HG03342 (cell line): ENCODE measurements around the gene FZD7.

ENCODE experiments used
- ATAC-seq: cut with Tn5 transposase; IDR thresholded peaks from one replicate; pipeline ENCODE4 v1.9.1; 2021; ENCODE audit warnings: mild to moderate bottlenecking, moderate library complexity; ENCODE audit not compliant: unreplicated experiment

Gene FZD7

DNA sequence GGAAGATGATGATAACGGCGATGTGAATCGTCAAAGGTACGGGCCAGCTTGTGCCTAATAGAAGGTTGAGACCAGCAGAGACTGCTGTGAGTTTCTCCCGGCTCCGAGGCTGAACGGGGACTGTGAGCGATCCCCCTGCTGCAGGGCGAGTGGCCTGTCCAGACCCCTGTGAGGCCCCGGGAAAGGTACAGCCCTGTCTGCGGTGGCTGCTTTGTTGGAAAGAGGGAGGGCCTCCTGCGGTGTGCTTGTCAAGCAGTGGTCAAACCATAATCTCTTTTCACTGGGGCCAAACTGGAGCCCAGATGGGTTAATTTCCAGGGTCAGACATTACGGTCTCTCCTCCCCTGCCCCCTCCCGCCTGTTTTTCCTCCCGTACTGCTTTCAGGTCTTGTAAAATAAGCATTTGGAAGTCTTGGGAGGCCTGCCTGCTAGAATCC is 3.0 kb downstream of the FZD7 start:
- ATAC-seq, result no peak

DNA sequence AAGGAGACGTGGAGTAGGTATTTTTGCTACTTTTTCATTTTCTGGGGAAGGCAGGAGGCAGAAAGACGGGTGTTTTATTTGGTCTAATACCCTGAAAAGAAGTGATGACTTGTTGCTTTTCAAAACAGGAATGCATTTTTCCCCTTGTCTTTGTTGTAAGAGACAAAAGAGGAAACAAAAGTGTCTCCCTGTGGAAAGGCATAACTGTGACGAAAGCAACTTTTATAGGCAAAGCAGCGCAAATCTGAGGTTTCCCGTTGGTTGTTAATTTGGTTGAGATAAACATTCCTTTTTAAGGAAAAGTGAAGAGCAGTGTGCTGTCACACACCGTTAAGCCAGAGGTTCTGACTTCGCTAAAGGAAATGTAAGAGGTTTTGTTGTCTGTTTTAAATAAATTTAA is 3.4 kb downstream of the FZD7 start:
- no peak for ATAC-seq

DNA sequence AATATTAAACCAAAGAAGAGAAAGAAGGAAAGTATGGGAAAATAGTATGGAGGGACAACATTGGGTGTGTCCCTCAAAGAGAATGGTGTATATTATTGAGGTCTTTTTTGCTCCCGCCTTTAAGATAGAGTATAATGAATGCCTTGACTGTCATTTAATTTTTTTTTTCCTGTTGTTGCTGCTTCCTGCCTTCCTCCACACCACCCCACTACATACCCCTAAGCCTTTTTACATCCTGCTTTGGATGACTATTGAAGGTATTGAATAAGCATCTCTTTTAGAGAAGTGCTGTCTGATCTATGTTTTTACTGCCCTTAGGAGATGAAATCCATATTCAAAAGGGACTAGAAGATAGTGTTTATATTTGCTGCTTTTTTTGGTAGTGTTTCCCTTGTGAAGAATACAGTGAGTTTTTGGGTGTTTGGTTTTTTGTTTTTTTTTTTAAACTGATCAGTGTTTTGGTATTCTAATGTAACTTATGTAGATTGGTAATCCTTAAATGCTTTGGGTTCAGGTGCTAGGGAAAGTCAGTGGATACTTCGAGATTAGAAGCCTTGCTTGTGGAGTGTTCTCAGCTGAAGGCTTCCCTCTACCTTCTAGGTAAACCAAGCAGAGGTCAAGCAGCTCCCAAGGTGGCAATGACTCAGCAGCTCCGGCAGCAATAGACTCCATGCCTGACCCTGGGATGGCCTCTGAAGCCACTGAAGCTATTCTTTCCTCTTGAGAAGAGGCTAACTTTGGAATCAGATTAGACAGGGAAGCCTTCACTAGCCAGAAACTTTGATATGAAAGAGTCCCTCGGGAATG is 5.0 kb downstream of the FZD7 start:
- ATAC-seq, result no peak

DNA sequence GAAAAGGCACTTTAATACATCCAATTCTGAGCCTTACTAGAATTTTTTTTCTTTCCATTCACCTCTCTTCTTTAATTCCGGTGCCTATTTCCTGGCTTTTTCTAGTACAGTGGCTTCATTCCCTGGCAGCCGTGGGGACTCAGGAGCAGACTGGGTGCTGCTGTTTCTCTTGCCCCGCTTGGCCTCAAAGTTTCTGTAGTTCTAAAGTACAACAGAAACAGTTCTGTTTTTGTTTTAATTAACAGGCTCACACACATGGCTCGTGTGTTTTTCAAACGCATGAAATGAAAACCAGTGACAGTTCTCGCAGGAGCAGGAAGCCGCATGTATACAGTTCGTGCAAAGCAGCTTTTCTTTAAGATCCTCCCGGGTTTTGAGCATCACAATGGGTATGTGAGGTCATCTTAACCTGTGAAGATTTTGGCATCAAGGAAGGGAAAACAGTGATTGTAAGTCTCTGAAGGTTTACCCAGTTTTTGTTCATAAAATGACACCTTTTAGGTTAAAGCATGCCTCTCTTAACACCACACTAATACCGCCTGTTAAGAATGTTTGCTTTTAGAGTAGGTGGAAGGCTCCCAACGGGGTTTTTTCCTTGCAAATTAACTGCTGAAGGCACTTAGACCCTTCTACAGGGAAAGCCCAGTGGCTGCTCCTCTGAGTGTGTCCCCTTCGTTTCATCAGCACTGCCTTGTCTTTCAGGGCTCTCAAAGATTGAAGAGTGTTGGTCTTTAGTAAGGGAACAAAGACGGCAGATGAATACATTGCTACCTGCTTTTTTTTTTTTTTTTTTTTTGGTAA is 5.8 kb downstream of the FZD7 start:
- no peak for ATAC-seq

DNA sequence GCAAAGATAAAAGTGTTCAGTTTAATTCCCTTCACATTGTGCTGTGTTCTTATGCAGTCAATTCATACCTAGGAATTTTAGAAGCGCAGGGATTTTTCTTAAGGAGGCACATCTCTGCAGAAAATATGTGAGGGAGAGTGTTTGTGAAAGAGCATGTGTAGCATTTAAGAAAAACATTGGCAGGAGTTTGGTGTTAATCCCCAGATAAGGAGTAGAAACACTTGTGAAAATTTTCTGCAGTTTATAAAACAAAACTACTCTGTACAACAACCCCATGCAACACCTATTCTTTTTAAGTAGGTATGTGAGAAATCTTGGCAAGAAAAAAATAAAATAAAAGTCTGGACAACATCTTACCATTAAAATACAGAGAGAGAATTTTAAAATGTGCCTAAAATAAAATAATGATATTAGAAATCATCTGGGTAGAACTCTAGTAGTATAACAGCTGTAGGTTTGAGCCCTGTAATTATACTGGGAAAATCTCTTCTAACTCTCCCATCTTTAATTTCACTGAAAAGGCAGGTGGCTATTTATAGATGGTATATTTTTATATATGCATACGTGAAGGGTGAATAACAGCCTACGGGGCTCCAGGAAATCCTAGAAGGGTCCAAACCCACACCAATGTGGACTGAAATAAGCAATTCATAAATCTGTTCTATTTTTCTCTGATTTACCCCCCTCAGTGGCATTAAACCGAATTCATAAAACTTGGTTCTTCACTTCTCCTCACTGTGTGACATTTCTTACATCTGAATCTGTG is 6.6 kb downstream of the FZD7 start:
- ATAC-seq, result no peak

DNA sequence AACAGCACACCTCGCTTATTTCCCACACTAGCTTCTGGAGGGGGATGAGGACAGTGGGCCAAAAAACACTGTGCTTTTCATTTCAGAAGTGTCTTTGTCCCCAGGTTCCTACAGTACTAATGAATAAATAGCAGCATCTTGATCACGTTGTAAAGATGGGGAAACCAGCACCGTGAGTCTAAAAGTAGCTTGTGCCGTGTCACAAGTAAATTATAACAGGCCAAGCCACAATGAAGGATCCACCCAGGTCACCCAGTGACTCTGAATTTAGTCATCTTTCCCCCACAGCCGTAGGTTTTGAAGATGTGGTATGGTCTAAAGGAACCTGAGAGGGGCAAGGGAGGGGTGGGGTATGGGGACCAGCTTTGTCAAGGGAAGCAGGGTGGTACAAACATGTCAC is 8.8 kb downstream of the FZD7 start:
- ATAC-seq, result no peak

DNA sequence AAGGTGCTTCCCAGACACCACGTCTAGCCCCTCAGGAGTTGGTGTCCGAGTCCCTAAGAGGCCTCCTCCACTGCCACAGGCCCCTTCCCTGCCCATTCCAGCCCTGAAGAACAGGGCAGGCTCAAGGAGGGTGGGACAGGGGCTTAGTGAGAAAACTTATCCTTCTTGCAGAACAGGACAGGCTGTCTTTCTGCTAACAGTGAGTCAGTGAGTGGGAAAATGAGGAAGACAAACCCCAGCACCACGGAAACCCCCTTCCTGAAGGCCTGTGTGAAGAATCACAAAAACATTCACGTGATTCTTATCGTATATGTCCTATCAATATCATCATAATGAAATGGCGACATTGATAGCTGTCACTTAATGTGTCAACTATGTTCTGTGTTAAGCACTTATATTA is 9.8 kb downstream of the FZD7 start:
- ATAC-seq, result no peak

DNA sequence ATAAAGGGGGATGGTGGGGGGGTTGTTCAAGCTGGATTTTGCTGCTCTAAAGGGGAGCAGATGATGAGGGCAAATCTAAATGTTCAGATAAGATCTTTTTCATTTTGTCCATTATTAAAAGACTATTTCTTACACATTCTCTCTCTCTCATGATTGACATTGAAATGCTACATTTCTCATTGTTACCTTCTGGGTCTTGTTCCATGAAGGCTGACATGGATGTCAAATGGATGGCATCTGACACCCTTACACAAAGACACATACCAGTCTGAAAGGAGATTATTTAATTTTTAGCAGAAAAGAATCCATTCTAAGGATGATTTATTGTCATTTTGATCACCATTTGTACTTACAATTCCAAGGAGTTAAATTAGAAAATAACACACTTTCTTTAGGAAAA is 11.1 kb downstream of the FZD7 start:
- ATAC-seq, result no peak

DNA sequence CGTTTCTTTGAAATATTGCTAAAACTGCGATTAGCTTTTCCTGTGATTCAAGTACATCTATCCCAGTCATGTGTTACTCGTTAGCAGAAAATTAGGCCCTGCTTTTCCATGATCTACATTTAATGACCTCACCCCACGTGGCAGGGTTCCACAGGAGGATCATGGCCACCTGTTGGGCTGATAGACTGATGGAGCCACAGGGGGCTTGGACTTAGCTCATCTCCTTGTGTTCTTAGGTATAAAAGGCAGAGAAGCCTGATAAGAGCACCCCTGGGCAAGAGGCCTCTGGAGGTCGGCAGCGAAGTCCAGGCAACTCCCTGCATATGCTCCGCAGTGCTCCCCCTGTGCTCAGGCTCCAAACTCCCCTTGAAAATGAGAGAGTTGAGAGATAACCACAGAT is 12.9 kb downstream of the FZD7 start:
- ATAC-seq, result no peak

DNA sequence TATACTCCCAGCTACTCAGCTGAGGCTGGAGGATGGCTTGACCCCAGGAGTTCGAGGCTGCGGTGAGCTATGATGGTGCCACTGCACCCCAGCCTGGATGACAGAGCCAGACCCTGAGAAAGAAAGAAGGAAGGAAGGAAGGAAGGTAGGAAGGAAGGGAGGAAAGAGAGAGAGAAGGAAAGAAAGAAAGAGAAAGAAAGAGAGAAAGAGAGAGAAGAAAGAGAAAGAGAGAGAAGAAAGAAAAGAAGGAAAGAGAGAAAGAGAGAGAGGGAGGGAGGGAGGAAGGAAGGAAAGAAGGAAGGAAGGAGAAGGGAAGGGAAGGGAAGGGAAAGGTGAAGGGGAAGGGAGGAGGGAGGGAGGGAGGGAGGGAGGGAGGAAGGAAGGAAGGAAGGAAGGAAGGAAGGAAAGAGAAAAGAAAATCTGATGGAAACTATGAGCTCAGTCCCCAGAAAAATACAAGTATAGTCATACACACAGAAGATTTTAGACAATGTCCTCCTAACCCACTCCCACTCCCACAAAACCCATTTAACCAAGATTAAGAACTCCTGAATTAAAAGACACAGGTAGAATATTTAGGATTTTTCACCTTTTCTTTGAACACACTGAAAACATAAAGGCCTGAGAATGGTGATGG is 15.6 kb downstream of the FZD7 start:
- no peak for ATAC-seq

DNA sequence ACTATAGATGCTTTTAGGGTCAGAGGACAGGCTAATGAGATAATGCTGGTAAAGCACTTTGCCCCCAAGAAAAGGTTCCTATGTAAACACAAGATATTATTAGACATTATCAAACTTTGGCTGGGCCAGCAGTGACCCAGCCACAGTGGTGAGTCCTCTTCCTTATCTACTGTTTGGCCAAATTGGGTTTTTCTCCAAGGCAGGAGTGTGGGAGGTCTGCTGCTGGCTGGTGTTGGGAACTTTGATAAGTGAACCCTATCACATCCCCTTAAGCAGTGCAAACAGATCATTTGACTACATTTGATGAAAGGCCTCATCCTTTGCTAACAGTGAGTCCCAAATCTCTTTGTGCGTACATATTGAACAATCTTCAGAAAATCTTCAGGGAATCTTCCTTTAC is 16.2 kb downstream of the FZD7 start:
- ATAC-seq, result no peak

DNA sequence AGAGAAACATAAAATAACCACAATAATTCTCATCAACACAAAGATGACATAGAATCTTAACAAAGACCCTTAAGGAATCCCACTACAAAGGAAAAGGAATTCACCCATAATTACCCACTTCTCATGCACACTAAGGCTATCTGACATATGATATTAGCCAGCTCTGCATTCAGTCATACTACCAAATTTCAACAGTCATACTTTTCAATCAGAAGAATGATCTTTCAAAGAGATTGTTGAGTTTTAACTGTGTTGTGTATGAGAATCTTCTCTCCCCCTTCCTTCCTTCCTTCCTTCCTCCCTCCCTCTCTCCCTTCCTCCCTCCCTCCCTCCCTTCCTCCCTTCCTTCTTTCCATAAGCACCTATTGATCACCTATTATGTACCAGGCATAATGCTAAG is 17.0 kb downstream of the FZD7 start:
- ATAC-seq, result no peak

DNA sequence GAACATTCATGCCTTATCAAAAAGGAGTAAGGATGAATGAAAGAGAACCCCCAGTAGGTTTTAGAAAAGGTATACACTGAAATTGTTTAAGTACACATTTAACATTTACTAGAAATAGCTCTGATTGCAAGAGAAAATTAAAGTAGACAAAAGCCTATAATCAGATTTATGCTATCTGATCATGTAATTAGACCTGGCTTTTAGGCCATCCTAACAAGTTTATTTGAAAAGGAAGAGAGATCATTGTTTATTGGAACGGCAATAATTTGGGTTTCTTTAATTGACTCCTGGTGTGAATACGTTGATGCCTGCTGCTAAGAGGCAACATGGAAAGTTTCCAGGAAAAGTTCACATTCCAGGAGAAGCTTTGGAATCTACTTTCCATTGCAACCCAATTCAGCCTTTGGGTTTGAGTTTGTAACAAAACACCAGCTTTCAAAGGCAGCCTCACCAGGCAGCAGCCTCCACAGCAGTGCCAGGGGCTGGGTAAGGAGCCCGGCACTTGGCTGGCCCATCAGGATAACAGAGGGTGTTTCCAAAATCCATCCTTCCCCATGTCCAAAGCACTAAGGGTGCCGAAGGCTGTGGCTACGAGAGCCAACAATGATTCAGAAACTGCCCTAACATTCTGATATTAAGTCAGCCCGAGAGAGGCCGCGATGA is 18.0 kb downstream of the FZD7 start:
- no peak for ATAC-seq

DNA sequence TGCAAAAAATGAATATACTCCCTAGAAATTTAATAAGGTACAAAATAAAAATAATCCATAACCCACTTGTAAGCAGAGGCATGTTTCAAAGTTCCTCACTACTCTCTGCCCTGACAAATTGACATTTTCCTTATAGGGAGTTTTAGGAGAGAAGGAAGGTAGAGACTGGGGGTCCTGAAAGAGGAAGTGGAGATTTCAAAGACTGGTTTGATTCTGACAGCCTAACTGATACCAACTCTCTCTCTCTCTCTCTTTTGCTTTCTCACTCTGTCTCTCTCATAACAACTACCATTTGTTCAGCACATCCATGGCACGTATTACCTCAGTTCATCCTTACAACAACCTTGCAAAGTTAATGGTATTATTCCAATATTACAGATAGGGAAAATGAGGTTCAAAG is 18.6 kb downstream of the FZD7 start:
- ATAC-seq, result no peak

DNA sequence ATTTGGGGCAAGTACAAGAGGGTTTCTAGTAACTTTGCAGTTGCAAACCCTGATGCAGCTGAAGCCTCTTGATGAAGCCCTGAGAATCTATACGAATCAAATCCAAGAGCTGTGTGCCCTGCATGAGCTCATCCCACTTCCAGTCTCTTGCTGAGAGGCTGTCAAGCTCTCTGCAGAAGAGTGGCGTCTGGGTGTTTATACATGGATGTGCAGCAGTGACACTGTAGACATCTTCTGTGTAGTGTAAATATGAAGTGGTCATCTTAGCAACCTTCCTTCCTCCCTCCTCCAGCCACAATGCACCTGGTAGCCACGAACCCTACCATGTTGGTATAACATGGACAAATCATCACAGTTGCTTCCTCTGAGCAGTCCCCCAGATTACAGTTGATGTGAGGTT is 21.0 kb downstream of the FZD7 start:
- no peak for ATAC-seq

DNA sequence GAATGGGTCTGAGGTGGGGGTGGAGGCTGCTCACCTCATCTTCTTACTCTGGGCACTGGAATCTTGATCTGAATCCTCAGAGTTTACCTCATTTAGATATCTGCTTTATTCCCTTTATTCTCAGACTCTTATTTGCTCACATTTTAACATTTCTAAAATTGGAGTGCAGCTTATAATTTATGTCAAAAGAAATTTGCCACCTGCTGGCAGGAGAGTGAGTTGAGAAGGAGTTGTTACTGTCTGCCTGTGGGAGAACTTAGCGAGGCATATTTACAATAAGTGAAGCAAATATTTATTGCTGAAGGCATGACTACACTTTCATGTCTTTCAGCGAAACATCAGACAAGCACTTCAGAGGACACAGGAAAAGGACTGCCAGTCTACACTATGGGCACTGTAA is 23.0 kb downstream of the FZD7 start:
- ATAC-seq, result no peak

DNA sequence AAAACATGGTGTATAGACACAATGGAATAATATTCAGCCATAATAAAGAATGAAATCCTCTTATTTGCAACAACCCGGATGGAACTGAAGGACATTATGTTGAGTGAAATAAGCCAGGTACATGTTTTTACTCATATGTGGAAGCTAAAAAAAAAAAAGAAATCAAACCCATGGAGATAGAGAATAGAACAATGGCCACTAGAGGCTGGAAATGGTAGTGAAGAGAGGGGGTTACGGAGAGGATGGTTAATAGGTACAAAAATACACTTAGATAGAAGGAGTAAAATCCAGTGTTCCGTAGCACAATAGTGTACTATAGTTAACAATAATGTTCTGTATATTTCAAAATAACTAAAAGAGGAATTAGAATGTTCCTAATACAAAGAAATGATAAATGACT is 26.6 kb downstream of the FZD7 start:
- ATAC-seq, result no peak

DNA sequence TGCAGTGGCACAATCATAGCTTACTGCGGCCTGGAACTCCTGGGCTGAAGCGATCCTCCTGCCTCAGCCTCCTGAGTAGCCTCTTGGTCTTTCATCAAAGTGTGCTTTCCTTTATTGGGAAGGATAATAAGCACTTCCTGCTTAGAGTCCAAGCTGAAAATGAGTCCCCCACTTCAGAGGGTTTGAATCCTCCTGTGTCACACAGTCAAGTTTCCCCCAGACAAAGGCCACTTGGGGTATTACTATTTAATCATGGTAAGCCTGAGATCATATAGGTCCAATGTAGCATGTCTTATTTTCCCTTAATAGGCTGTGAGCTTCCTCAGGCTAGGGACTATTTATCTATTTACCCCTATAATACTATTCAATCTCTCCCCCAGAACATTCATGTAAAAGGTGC is 28.0 kb downstream of the FZD7 start:
- ATAC-seq, result no peak

DNA sequence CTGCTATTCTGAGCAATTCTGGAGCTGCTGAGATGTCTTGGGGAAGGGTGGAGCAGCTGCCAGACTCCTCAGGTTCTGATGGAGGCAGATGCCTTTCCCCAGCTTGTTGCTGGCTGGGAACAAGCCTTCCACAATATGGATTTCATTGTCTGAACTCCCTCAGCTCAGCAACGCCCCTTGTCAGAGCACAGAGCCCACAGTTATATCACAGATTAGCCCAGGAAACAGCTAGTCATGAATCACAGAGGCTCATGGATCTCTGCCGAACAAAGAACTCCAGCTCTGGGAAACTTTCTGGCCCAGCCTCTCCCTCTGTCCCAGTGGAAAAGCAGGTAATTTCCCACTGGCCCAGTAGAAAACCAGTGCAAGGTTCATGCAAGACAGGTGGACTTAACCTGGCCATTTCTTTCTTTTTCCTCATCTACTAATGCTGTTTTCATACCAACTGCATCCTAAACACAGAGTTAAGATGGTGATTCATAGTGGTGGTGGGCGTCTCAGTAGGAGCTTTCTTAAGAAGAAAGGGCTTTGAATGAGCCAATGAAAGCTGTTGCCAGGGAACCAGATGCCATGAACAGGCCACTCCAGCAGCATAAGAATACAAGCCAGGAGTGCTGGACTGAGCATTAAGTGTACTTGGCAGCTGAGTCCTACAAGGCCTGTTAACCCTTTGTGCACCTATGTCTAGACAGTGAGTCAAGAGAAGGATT is 30.7 kb downstream of the FZD7 start:
- ATAC-seq, result no peak

DNA sequence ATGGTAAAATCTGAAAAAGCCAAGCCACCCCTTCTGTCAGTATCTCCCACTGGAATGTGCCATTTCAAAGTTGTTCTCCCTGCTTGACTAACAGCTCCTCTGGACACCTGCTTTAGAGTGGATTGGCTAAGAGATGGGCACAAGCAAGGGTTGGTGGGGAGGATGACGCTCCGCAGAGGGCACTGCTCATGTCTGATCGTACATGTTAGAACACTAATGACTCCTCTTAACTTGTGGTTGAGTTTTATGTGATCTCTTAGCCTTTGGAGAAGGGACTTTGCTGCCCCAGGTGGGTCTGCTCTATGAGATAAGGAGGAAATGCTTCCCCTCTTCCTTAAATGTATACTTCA is 31.2 kb downstream of the FZD7 start:
- ATAC-seq, result no peak
